ENCODE measurements around the gene HOPX. TPM values are rescaled to one million over a fixed set of nuclear protein-coding genes. Genes with fewer than 3 reads are reported as not detected.

Gene HOPX
- total RNA-seq, 1 experiment from 2014 or later: not detected

- no peaks in the 10 kb centered on the region for H3K36me3 Mint-ChIP-seq (ENCODE audit: insufficient read depth in 1 of 3, low read depth in 3 of 3)
- Histone ChIP-seq H3K27ac (ENCODE audit: insufficient read length, low read depth, low read length) (no peak overlapping the region), H3K18ac (ENCODE audit: insufficient read length, low read depth, low read length) (no peak overlapping the region), H3K79me2 (ENCODE audit: insufficient read depth, low read length) (no peaks in the 10 kb centered on the region), H4K20me1 (ENCODE audit: control insufficient read depth, insufficient read depth, insufficient read length) (no peaks in the 10 kb centered on the region), H3K79me1 (ENCODE audit: insufficient read depth, low read depth, low read length, poor library complexity, severe bottlenecking) (no peaks in the 10 kb centered on the region), H3K56ac (ENCODE audit: insufficient read length, low read depth, low read length) (no peak overlapping the region), H3K23me2 (ENCODE audit: insufficient read length, low read depth, low read length, poor library complexity, severe bottlenecking) (no peaks in the 10 kb centered on the region), H3K9ac (ENCODE audit: extremely low read depth, insufficient read length, low read length) (no peak overlapping the region), H2BK5ac (ENCODE audit: insufficient read length, low read length) (no peak overlapping the region), H2BK120ac (ENCODE audit: low read depth, low read length, poor library complexity, severe bottlenecking) (no peak overlapping the region), H2BK20ac (ENCODE audit: low read depth, low read length, poor library complexity, severe bottlenecking) (no peak overlapping the region), H4K5ac (ENCODE audit: insufficient read length, low read depth, low read length) (no peak overlapping the region), H3T11ph (ENCODE audit: low read length) (no peak overlapping the region), H4K91ac (ENCODE audit: insufficient read length, low read depth, low read length) (no peak overlapping the region), H3K4me2 (ENCODE audit: insufficient read depth, insufficient read length, low read length) (no peak overlapping the region), H2BK12ac (ENCODE audit: insufficient read length, low read depth, low read length) (no peak overlapping the region), H2BK15ac (ENCODE audit: low read depth, low read length) (no peak overlapping the region), H3K9me3 (ENCODE audit: control insufficient read depth, low read depth, low read length) (no peaks in the 10 kb centered on the region), H2AFZ (ENCODE audit: low read length) (no peak overlapping the region), H3K4me1 (ENCODE audit: insufficient read depth, low read length) (peaks cover 5% of the 10 kb centered on the region), H3K23ac (ENCODE audit: insufficient read length, low read depth, low read length) (no peak overlapping the region), H3K14ac (ENCODE audit: insufficient read depth, low read length) (no peak overlapping the region), H3K27me3 (ENCODE audit: insufficient read depth, low read length) (peaks cover 4% of the 10 kb centered on the region; the same call in 1 of the 2 replicates), H4K8ac (replicated peaks; ENCODE audit: insufficient read length, low read depth, low read length) (no peak overlapping the region), H3K4ac (ENCODE audit: low read depth, low read length) (no peak overlapping the region), H2AK5ac (ENCODE audit: insufficient read length, low read length) (no peak overlapping the region)
- H3K4me3 Mint-ChIP-seq: 0 out of 5 replicates have a peak overlapping the region, but pooled peaks of 1 of the 2 experiments have one; percentile 4
- H3K9me3 Mint-ChIP-seq: no peaks in the 10 kb centered on the region
- peak overlapping the region in 1 of 3 experiments; percentile 22; a peak in 1 of 7 replicates for H3K27ac Mint-ChIP-seq
- no peak for DNase-seq
- peaks cover 96% of the 10 kb centered on the region for H3K27me3 Mint-ChIP-seq (ENCODE audit: low read depth)
- no CpG with 5 or more reads among the region's 3 CpGs for WGBS (ENCODE audit: extremely low coverage, insufficient read length, low lambda C conversion rate)
- no peak for TF ChIP-seq CTCF (conservative IDR thresholded peaks at IDR 0.05)
- H3K4me1 Mint-ChIP-seq: peaks cover 20 to 25% of the 10 kb centered on the region in 2 experiments
Observed at GRCh38 chr4:56662782-56663468, 18.2 kb downstream of the HOPX start.
